Measurements from ENCODE around the gene KRTAP21-2. TPM values are rescaled to one million over a fixed set of nuclear protein-coding genes. Genes with fewer than 3 reads are reported as not detected.

Gene KRTAP21-2
- total and polyA plus RNA-seq, 8 donors = not detected

Small RNA genes within 50 kb of the gene (small RNA-seq; reads per million reads assigned to genes)
- gene AP000244.1 (0 reads per million in 4 donors), gene KRTAP21-3 (0 reads per million in 4 donors)

Other genes starting within 250 kb of the KRTAP21-2 start
- not detected for gene KRTAP19-5, start 245.1 kb downstream of the KRTAP21-2 start, total RNA-seq
- gene KRTAP19-5, start 245.1 kb downstream of the KRTAP21-2 start, polyA plus RNA-seq = not detected
- not detected for gene KRTAP19-6, start 205.4 kb downstream of the KRTAP21-2 start, total RNA-seq
- not detected for gene KRTAP19-6, start 205.4 kb downstream of the KRTAP21-2 start, polyA plus RNA-seq
- gene KRTAP19-7, start 185.9 kb downstream of the KRTAP21-2 start, total RNA-seq = not detected
- not detected for gene KRTAP19-7, start 185.9 kb downstream of the KRTAP21-2 start, polyA plus RNA-seq
- not detected for gene KRTAP22-2, start 156.9 kb downstream of the KRTAP21-2 start, total RNA-seq
- not detected for gene KRTAP22-2, start 156.9 kb downstream of the KRTAP21-2 start, polyA plus RNA-seq
- gene KRTAP6-3, start 154.8 kb downstream of the KRTAP21-2 start, total RNA-seq = not detected
- gene KRTAP6-3, start 154.8 kb downstream of the KRTAP21-2 start, polyA plus RNA-seq = not detected
- gene KRTAP6-2, start 148.4 kb downstream of the KRTAP21-2 start, total RNA-seq = not detected
- not detected for gene KRTAP6-2, start 148.4 kb downstream of the KRTAP21-2 start, polyA plus RNA-seq
- not detected for gene KRTAP22-1, start 146.2 kb downstream of the KRTAP21-2 start, total RNA-seq
- not detected for gene KRTAP22-1, start 146.2 kb downstream of the KRTAP21-2 start, polyA plus RNA-seq
- gene KRTAP6-1, start 133.3 kb downstream of the KRTAP21-2 start, total RNA-seq = not detected
- not detected for gene KRTAP6-1, start 133.3 kb downstream of the KRTAP21-2 start, polyA plus RNA-seq
- gene KRTAP20-1, start 130.8 kb downstream of the KRTAP21-2 start, total RNA-seq = not detected
- not detected for gene KRTAP20-1, start 130.8 kb downstream of the KRTAP21-2 start, polyA plus RNA-seq
- not detected for gene KRTAP20-4, start 126.6 kb downstream of the KRTAP21-2 start, total RNA-seq
- not detected for gene KRTAP20-4, start 126.6 kb downstream of the KRTAP21-2 start, polyA plus RNA-seq
- gene KRTAP20-2, start 112.1 kb downstream of the KRTAP21-2 start, total RNA-seq = not detected
- not detected for gene KRTAP20-2, start 112.1 kb downstream of the KRTAP21-2 start, polyA plus RNA-seq
- gene KRTAP20-3, start 104.4 kb downstream of the KRTAP21-2 start, total RNA-seq = not detected
- not detected for gene KRTAP20-3, start 104.4 kb downstream of the KRTAP21-2 start, polyA plus RNA-seq
- gene KRTAP21-3, start 28.5 kb downstream of the KRTAP21-2 start, total RNA-seq = not detected
- not detected for gene KRTAP21-3, start 28.5 kb downstream of the KRTAP21-2 start, polyA plus RNA-seq
- gene KRTAP21-1, start 8.2 kb upstream of the KRTAP21-2 start, total RNA-seq = not detected
- gene KRTAP21-1, start 8.2 kb upstream of the KRTAP21-2 start, polyA plus RNA-seq = not detected
- gene KRTAP8-1, start 66.0 kb upstream of the KRTAP21-2 start, total RNA-seq = not detected
- gene KRTAP8-1, start 66.0 kb upstream of the KRTAP21-2 start, polyA plus RNA-seq = not detected
- gene KRTAP7-1, start 82.5 kb upstream of the KRTAP21-2 start, total RNA-seq = not detected
- gene KRTAP7-1, start 82.5 kb upstream of the KRTAP21-2 start, polyA plus RNA-seq = not detected
- gene KRTAP11-1, start 134.3 kb upstream of the KRTAP21-2 start, total RNA-seq = not detected
- not detected for gene KRTAP11-1, start 134.3 kb upstream of the KRTAP21-2 start, polyA plus RNA-seq

Data from stomach (tissue), 8 donors.